GM12891 (cell line): ENCODE data around the gene EGFR.

Experiments
- PAX5 ChIP-seq: IDR thresholded peaks from 2 replicates; pipeline ENCODE4 v1.6.1; 2011; ENCODE audit warnings: low read length, moderate library complexity, mild to moderate bottlenecking; ENCODE audit not compliant: insufficient read depth, severe bottlenecking
- POLR2A ChIP-seq: IDR thresholded peaks from 2 replicates; pipeline ENCODE4 v1.6.1; 2011; ENCODE audit warnings: low read depth, low read length, control low read depth
- POLR2AphosphoS5 ChIP-seq: IDR thresholded peaks from 2 replicates; pipeline ENCODE4 v1.6.1; 2011; ENCODE audit warnings: low read depth, low read length, control low read depth
- SPI1 ChIP-seq: IDR thresholded peaks from 2 replicates; pipeline ENCODE4 v1.6.1; 2011; ENCODE audit warnings: low read depth, low read length, control low read depth
- TAF1 ChIP-seq: IDR thresholded peaks from 2 replicates; pipeline ENCODE4 v1.6.1; 2011; ENCODE audit warnings: low read depth, low read length, control low read depth

DNA sequence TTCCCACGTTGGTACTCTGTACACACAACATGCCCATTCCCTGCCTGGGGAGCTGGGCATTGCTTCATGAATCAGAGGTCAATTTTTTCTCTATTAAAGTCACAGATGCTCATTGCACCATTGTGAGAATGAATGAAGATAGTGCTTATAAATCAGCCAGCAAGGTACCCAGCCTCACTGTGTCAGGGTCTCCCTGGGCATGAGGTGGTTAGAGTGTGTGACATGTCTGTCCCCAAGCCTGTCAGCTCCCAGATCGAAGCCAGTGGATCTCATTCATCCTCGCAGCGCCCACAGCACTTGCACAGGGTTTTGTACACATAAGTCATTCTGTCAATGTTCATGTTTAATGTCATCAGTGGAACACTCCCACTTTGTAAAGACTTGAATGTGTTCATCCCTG lies 126.8 kb downstream of the EGFR start:
- TF ChIP-seq POLR2A (no peak), PAX5 (no peak), TAF1 (no peak), POLR2AphosphoS5 (no peak), SPI1 (no peak)
